Stimulated activated CD4-positive, alpha-beta T cell treated with anti-CD3 and anti-CD28 coated beads, Interleukin-4, amount 100 ng/mL, for 1 hour (primary cell): Measurements from ENCODE around the gene PLLP.
"Not testable (repeated sequence)": the region's sequence is repeated elsewhere in the genome, so short reads cannot be mapped to it uniquely, and the experiment has no call there.

Experiments
- DNase-seq: peaks from one replicate; pipeline ENCODE4 v3.0.0-alpha.2; 2020

The PLLP gene

DNA sequence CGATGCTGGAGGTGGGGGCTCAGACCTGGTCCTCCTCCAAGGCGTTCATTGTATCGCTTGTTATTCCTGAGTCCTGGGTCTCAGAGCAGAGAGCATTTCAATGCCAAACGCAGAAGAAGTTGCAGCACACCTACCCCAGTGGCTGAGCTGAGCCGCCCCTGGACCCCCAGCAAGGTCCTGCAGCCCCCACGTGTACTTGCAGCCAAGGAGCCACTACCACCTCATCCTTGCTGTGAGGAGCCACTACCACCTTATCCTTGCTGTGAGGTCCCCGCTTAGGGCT is 13.5 kb downstream of the PLLP start:
- no peak for DNase-seq

DNA sequence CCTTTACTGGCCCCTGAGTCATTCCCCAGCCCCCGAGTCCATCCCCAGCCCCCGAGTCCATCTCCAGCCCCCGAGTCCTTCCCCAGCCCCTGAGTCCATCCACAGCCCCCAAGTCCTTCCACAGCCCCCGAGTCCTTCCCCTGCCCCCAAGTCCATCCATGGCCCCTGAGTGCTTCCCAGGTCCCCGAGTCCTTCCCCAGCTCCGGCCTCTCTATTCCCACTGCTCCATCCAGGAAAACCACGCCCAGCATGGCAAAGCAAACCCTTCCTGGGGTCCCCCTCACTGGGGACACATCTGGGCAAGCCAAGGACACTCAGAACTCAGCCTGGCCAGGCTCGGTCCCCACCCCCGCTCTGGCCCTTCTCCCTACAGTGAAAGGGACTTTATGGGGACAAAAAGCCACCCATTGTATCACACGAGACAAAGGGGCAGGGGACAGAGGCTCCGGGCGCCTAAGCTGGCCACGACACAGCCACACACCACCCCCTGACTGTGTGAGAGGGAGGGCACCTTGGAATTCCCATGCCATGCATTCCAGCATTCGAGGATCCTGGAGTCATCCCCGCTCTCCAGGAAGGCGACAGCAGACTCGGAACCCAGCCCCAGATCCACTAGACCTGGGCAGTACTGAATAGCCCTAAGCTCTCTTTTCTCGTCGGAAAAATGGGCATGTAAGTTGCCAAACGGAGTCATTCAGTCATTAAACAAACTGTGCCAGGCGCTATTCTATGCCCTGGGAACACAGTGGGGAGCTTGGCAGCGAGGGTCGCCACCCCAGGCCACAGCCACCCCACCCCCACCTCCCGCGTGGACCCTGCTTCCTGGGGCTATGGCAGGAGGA is 14.0 kb downstream of the PLLP start:
- DNase-seq, result no peak

DNA sequence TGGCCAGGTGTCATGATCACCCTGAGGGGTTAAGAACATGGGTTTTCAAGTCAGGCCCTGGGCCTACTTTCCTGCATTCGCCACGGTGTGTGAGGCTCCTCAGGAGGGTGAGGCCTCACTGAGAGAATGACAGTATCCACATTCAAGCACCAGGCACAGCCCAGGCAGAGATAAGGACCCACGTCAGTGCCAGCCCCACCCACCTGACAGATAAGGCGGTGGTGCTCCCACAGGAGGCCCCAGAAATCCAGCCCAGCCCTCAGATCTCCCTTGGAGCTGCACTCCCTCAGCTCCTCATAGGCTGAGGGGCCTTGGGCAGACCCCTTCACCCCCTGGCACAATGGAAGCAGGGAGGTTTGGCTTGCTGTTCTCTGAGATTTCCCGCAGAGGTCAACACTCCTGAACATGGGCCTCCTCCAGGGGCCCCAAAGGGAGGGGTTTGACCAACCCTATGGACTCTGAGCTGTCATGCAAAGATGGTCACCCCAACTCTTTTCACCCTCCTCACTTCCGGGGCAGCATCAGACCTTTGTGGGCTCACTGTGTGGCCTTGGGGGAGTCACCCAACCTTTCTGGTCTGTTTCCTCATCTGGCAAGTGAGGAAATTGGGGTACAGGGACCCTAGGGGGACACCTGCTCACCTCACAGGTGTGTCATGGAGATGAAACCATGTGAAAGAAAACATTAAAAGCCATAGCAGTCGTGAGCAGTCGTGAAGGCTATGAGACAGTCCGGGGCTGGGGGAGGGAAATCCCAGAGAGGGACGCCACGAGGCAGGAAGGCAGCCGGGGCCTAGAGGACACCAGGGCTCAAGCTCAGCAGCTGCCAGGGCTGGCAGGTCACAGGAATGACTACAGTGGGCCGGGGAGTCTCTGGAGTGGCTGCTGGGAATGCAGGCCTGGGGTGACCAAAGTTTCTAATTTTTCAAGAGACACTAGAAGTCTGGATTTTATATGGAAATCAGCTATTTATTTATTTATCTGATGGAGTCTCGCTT is 15.4 kb downstream of the PLLP start:
- DNase-seq, result no peak

DNA sequence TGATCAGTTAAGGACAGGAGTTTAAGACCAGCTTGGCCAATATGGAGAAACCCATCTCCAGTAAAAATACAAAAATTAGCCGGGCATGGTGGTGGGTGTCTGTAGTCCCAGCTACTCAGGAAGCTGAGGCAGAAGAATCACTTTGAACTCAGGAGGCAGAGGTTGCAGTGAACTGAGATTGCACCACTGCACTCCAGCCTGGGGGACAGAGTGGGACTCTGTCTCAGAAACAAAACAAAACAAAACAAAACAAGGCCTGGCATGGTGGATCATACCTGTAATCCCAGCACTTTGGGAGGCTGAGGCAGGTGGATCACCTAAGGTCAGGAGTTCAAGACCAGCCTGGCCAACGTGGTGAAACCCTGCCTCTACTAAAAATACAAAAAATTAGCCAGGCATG is 17.1 kb downstream of the PLLP start:
- not testable (repeated sequence) for DNase-seq

DNA sequence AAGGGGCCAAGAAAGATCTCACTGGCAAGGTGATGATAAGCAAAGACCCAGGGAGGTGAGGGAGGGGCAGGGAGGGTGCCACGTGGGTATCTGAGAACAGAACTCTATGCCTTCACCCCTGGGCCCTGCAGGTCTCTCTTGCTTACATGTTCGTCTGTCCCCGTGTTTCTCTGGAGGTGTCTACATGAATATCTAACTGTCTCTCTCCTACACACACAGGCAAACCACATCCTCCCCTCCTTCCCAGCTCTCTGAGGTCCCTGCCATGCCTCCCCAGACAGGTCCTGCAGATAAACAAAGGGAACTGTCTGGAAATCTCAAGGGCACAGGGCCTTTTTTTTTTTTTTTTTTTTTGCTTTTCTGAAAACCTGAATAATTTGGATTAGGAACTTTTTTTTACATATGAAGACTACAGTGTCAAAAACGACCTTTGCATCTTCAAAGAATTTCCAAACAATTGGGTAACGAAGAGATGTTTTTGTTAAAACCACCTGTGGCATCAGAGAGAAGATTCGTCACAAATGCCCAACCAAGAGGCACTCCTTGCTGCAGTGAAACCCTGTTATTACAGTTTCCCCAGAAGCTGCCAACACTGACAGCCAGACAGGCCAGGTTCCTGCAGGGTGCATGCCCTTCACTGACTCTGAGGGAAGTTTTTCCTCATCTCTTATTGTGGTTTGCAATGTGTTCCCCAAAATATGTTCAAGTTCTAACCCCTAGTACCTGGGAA is 17.8 kb downstream of the PLLP start:
- DNase-seq, result no peak

DNA sequence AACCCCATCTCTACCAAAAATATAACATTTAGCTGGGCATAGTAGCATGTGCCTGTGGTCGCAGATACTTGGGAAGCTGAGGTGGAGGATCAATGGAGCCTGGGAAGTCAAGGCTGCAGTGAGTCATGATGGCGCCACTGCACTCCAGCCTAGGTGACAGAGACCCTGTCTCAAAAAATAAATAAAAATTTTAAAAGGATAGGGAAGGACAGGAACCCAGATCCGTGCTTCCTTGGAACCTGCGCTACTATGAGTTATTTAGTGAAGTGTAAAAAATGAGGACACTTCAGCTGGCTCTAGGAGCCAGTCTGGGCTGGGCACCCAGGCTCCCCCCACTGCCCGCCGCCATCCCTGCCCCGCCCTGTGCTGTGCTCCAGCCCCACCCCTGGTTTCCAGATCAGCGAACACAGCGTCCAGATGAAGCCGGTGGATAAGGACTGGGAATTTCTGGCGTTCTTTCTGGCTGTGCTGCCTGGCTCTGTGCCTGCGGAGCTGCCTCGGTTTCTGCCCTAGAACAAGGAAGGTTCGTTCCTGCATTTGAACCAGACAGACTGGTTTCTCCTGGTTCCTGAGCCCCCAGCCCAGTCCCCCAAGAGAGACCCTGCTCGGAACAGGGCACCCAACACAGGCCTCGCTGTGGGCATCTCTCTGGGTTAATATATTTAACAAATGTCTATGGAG is 18.5 kb downstream of the PLLP start:
- DNase-seq, result no peak

DNA sequence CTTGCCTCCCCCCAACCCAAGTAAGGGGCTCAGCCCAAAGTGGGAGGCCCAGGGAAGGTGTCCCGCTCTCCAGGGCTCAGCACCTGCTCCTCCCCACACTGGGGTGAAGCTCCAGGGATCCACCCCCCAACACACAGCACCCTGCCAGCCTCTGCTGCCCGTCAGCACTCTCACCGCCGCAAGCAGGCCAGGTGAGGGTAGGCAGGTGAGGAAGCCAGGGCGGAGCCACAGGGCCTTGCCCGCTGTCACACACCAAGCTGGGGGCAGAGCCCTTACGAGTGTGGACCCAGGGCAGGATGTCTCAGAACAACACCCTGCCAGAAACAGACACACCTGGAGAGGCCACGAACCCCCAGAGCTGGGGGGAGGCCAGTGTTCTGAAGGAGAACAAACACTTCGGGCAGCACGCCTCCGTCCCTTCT is 19.5 kb downstream of the PLLP start:
- DNase-seq, result no peak

DNA sequence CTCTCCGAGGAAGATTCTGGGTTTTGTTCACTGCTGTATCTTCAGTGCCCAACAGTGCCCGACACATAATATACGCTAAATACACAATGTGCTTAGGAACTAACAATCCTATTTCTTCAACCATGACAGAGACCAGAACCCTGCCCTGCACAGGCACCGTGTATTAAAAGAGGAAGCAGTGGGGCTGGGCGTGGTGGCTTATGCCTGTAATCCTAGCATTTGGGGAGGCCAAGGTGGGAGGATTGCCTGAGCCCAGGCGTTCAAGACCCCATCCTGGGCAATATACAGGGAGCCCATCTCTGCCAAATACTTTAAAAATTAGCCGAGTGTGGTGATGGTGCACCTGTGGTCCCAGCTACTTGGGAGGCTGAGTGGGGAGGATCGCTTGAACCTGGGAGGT is 20.1 kb downstream of the PLLP start:
- DNase-seq, result no peak

DNA sequence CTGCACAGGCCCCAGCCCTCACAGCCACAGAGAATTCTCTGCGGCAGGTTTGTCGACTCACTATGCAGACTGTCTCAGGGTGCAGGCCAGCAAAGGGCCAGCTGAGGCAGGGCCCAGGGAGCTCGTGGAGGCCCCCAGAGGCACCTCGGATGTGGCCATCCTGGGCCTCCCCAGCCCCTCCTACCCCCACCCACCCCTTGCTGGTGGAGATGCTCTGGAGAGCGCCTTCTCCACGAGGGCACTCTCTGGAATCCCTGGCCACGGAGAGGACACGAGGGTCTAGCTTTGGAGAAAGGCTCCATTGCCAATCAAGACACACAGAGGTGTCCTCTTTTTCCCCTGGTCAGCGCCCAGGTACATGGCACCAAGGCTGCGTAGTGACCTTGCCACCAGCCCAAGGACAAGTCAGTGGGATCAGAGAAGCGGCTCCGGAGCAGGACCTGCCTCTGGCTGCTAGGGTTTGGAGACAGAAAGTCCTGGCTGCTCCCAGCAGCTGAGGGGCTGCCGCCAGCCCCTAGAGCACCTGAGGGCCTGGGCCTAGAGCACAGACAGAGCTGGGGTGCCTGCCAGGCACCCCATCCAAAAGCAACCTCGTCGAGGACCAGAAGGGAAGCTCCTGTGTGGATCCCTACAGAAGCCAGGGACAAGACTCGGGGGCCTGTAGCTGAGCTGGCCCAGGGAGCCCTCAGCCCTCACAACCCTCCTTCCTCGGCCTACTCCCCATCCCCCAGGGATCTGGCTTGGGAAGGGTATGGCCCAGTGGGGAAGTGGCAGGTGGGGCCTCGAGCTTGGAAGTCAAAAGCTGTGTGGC is 20.7 kb downstream of the PLLP start:
- no peak for DNase-seq

DNA sequence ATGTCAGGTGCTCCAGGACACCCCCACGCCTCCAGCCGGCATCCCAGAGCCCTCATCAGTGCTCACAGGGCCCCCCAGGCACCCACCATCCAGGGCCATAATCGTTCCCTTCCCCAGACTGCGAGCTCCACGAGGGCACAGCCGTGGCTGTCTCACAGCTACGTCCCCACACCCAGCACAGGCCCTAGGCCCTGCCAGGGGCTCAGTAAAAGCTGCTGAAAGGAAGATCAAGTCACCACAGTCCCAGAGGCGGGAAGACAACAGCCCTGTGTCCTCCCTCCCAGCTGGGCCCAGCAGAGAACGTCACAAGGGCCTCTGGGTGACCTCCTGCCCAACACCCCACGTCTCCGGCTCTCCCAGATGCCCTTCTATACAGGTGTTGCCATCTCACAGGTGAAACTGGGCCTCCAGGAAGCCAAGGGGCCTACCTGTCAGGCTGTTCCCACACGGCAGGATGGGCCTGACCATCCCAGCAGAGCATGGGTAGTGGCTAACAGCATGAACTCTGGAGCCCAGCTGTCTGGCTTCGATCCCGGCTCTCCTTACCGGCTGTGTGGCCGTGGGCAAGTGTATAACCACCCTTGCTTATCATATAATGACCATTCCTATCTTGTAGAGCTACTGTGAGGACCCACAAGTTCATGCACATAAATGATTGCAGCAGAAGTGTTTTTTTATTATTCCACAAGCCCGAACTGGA is 21.5 kb downstream of the PLLP start:
- no peak for DNase-seq

DNA sequence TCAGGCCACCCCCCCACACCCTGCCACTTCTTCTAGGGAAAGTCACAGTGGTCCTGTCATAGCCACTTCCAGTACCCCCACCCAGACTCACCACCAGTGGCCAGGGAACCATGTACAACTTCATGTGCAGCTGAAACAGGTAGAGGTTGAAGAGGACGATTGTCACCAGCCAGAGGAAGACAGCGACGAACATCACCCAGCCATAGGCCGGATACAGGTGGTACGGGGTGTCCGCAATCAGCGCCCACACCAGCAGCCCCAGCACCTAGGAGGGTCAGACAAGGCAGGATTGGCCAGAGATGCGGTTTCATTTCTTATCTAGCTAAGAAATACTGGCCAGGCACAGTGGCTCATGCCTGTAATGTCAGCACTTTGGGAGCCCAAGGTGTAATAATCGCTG is 22.7 kb downstream of the PLLP start:
- no peak for DNase-seq

DNA sequence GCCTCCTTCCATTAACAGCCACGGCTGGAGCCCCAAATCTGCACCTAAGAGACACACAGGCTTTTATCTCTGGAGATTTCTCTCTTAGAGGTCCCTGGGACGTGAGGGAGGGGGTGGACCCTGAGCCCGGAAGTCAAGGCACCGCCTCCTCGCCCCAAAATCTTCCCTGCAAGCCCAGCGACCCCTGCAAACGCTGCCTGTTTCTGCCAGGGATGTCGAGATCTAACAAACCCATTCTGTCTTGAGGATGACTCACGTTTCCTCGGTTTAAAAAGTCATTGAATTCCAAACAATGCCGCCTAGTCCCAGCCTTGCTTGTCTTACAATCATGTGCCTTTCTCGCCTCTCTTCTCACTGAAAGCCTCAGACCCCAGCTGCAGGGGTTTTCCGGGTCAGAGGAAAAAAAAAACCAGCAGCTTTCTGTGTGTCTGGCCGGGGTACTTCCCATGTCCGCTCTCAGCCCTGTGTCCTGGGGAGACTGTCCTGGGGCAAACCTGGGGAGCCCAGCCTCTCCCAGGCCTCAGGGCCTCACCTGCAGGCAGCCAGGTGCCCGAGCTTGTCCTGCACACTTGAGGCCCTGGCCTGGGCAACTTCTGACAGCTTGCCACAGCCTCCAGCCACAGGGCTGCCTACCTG is 24.1 kb downstream of the PLLP start:
- DNase-seq, result no peak

DNA sequence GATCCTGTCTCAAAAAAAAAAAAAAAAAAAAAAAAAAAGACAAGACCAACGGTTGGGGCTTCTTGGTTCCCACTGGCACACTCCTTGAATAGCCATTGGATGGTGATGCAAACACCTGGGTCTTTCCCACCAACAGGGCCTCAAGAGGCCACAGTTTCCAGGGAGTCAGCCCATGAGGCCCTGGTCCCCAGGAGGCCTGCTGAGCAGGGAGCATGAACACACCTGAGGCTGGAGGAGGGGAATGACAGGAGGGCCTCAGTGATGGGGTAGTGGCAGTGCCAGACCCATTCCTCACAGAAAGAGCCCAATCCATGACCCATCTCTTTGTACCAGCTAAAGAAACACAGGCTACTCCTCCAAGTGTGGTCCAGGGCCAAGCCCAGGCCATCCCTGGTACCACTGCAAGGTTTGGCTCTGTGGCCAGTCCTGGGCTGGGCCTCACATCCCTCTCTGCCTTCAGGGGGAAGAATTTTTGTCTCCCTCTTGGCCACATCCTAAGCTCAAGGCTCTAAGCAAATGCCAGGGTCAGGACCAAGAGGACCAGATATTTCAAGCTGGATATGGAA is 25.5 kb downstream of the PLLP start:
- DNase-seq, result no peak

DNA sequence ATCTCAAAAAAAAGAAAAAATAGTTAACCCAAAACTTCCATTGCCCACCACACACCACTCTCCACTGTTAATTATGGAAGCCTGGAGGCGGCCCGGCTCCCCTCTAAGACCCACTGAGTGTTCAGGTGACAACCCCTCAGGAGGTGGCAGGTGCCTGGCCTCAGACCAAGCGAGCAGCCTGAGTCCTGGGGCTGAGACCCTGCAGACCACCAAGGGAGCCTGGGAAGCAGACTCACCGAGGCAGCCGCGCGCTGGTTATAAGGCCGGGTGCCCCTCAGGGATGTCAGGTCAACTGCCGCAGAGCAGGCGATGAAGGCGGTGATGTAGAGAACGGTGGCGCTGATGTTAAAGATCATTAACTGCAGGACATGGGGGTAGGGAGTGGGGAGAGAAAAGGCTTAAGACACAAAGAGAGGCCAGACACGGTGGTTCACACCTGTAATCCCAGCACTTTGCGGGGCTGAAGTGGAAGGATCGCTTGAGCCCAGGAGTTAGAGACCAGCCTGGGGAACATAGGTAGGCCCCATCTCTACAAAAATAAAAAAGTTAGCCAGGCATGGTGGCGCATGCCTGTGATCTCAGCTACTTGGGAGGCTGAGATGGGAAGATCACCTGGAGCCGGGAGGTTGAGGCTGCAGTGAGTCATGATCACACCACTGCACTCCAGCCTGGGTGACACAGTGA is 26.1 kb downstream of the PLLP start:
- DNase-seq, result no peak

DNA sequence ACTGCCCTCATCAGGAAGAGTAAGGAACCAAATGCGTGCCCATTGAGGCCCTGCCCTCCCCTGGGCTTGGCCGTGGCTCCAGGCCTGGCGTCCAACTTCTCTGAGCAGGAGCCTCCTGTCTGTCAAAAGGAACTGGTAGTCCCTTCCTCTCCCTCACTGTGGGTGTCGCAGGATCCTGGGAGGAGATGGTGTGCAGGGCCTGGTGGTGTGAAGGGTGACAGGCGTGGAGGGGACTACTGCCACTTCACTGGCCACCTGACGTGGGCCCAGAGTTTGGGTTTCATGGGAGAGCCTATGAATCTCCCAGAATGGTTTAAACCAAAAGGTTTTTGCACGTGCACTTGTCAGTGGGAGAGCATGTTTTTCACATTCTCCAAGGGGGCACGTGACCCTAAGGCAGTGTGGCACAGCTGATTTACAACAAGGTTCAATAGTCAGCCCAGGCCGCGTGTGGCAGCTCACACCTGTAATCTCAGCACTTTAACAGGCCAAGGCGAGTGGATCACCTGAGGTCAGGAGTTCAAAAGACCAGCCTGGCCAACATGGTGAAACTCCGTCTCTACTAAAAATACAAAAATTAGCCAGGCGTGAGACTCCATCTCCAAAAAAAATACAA is 26.9 kb downstream of the PLLP start:
- no peak for DNase-seq

DNA sequence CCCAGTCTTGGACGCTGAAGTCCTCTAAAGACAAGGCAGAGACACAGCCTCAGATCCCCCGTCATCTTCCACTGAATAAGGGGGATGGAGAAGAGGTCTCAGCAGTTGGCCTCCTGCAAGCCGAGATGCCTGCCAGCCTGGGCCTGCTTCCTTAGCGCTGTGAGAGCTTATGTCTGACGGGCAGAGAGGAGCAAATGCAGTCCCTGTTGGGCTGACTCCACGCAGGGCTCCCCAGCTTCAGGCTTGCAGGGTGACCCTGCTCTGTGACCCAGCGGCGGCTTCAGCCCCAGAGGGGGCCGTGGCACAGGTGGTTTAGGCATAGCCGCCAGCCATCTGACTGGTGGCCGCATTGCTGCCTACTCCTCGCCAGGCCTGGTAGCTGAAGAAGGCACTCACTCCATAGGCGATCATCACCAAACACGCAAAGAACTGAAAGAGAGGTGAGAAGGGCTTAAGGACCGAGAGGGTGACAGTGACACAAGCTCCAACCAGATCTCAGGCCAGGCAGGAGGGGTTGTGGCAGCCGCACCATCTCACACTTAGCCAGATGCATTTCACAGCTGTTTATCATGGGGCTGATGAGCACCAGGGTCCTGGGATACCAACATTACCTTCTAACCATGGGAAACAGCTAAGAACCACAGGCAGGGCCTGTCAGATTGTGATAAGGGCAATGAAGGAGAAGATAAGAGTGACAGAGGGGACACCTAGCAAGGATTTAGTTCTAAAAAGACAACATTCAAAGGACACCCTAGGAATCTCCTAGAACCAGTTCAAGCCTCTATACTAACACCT is 27.7 kb downstream of the PLLP start:
- no peak for DNase-seq

DNA sequence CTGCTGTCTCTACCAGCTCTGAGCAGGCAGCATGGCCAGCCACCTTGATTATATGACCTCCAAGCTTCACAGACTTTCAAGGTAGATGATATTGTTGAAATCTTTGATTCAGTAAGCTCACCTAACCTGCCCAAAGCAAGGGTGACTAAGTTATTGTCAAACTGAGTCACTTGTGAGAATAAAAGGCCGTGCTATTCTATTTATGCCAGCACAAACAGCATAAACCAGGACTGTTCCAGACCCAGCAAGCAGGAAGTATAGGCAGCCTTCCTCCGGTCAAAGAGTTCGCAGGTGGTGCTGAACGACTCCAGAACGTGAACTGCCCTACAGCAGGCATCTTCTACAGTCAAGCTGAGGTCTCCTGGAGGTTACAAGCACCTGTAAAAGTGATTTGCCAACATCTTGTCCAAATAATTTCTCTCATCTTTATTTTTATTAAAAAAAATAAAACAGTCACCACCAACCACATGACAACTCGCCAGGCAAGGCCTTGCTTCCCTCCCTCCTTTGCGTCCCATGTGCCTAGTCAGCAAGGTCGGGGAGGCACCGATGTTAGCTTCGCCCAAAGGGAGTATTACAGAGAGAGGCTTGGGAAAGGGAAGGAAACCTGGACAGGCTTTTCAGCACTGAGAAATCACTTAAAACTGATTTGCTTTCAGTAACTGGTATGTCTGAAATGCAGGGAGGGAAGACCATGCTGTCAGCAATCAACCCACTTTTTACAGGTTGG is 28.6 kb downstream of the PLLP start:
- DNase-seq, result no peak

DNA sequence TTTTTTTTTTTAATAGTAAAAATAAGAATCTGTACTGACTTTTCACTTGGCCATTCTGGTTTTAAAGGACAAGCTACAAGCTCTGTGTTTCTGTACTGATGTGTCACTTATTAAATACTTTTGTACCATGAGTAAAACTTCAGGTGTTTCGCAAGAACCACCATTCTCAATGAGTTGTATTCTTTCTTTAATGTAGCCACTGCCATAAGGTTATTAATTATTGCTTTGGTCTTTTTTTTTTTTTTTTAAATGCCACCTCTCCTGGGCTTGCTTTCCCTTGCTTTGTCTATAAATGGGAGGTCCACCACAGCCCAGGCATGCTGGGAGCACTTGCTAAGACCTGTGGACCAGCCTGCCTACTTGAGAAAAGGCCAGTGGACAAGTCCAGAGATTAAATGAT is 31.0 kb downstream of the PLLP start:
- DNase-seq, result no peak
